Suprapubic skin (tissue), 4 donors: ENCODE measurements around the gene TEX9.

Source experiments
- CTCF ChIP-seq, 2 donors: fragments of 200-600 bp in 1 of 2; fragments of 450-650 bp in 1 of 2; sonication (generic) in 1 of 2; IDR thresholded peaks; one replicate each; pipeline ENCODE4 v1.5.1; 2016 to 2019; ENCODE audit warnings: antibody characterized with exemption in 2 of 2, mild to moderate bottlenecking in 1 of 2, moderate library complexity in 1 of 2
- EP300 ChIP-seq: sonication (generic); formaldehyde crosslinking; IDR thresholded peaks from one replicate; pipeline ENCODE4 v1.6.1; 2017; ENCODE audit warnings: antibody characterized with exemption
- POLR2A ChIP-seq, 2 donors: fragments of 450-650 bp; IDR thresholded peaks; one replicate each; pipeline ENCODE4 v1.6.1; 2017; ENCODE audit warnings: antibody characterized with exemption in 2 of 2, mild to moderate bottlenecking in 2 of 2, moderate library complexity in 2 of 2
- POLR2AphosphoS5 ChIP-seq, 3 donors: sonication (generic); formaldehyde crosslinking; IDR thresholded peaks; one replicate each; pipeline ENCODE4 v1.6.1; 2017; ENCODE audit warnings: antibody characterized with exemption in 3 of 3

- no peak for TF ChIP-seq EP300
- TF ChIP-seq CTCF (IDR thresholded peaks at IDR 0.05) = no peak
- TF ChIP-seq POLR2A (IDR thresholded peaks at IDR 0.05) = no peak
- TF ChIP-seq POLR2AphosphoS5 (IDR thresholded peaks at IDR 0.05) = no peak
Measured at GRCh38 chr15:56460947-56461346, 95.7 kb downstream of the TEX9 start.
